Loucy (cell line): ENCODE data around the gene GIMAP5.

Experiments
- H2AFZ ChIP-seq: fragments of 200-600 bp; sonication (generic); 2 replicates; pipeline ENCODE4 v1.6.0; 2016; ENCODE audit warnings: antibody characterized with exemption, mild to moderate bottlenecking, low read length, moderate library complexity
- H3F3A ChIP-seq: fragments of 200-600 bp; 2 replicates; pipeline ENCODE4 v1.6.0; 2016; ENCODE audit warnings: antibody characterized with exemption, low read depth, mild to moderate bottlenecking
- H3K27me3 ChIP-seq: fragments of 200-600 bp; sonication (generic); 2 replicates; pipeline ENCODE4 v1.6.1; 2014; ENCODE audit warnings: low read length, mild to moderate bottlenecking; ENCODE audit not compliant: insufficient read depth, poor library complexity, severe bottlenecking
- H3K36me3 ChIP-seq: fragments of 200-600 bp; sonication (generic); 2 replicates; pipeline ENCODE4 v1.6.1; 2016; ENCODE audit warnings: low read length; ENCODE audit not compliant: insufficient read depth
- H3K4me1 ChIP-seq: fragments of 200-600 bp; sonication (generic); 2 replicates; pipeline ENCODE4 v1.5.1; 2014; ENCODE audit warnings: low read length, mild to moderate bottlenecking; ENCODE audit not compliant: insufficient read depth, poor library complexity, severe bottlenecking
- H3K4me2 ChIP-seq: fragments of 200-600 bp; sonication (generic); 2 replicates; pipeline ENCODE4 v1.6.0; 2014; ENCODE audit warnings: antibody characterized with exemption, low read length, low read depth, mild to moderate bottlenecking; ENCODE audit not compliant: poor library complexity, severe bottlenecking
- H3K4me3 ChIP-seq: fragments of 200-600 bp; sonication (generic); 2 replicates; pipeline ENCODE4 v1.5.1; 2014; ENCODE audit warnings: low read length, mild to moderate bottlenecking, mixed read lengths; ENCODE audit not compliant: poor library complexity, severe bottlenecking
- H3K79me2 ChIP-seq: fragments of 200-600 bp; sonication (generic); 2 replicates; pipeline ENCODE4 v1.6.1; 2014; ENCODE audit warnings: low read length; ENCODE audit not compliant: insufficient read depth
- H3K9ac ChIP-seq: fragments of 200-600 bp; sonication (generic); 2 replicates; pipeline ENCODE4 v1.6.0; 2014; ENCODE audit warnings: mild to moderate bottlenecking, low read depth, low read length, moderate library complexity; ENCODE audit not compliant: poor library complexity, severe bottlenecking
- H3K9me2 ChIP-seq: fragments of 200-600 bp; sonication (generic); replicated peaks from 2 replicates; pipeline ENCODE4 v1.6.1; 2016; ENCODE audit warnings: low read depth, low read length, mixed read lengths
- H3K9me3 ChIP-seq: fragments of 200-600 bp; sonication (generic); 2 replicates; pipeline ENCODE4 v1.6.1; 2014; ENCODE audit warnings: mild to moderate bottlenecking, antibody characterized with exemption, low read length, low read depth; ENCODE audit not compliant: insufficient read depth
- H4K20me1 ChIP-seq: fragments of 200-600 bp; sonication (generic); 2 replicates; pipeline ENCODE4 v1.6.0; 2014; ENCODE audit warnings: antibody characterized with exemption, low read length, mild to moderate bottlenecking; ENCODE audit not compliant: insufficient read depth, poor library complexity, severe bottlenecking
- EZH2phosphoT487 ChIP-seq: fragments of 200-600 bp; IDR thresholded peaks from 2 replicates; pipeline ENCODE4 v1.6.1; 2018; ENCODE audit warnings: antibody characterized with exemption, mild to moderate bottlenecking, moderate library complexity, borderline replicate concordance
- TF ChIP-seq, protein P1 (sequence below): fragments of 200-600 bp; sonication (generic); conservative IDR thresholded peaks from 2 replicates; pipeline ENCODE4 v1.5.1; 2014; ENCODE audit warnings: mild to moderate bottlenecking, antibody characterized with exemption, low read length

Gene GIMAP5

DNA sequence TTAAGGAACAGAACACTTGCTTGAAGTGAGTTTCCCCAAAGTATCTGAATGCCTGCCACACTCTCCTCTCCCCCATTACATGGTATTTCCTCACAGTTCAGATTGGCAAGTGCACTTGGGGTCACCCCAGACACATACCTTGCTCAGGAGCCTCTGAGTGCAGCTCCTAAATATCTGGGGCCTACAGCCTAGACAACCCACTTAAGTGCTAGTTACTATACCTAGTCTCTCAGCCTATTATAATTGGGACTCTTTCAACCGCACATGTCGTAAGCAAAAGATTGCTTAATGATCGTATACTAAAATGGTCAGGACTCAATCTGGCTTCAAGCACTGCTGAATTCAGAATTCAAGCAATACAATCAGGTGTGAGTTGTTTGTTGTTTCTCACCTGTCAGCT lies 43.1 kb downstream of the GIMAP5 start:
- Histone ChIP-seq H3K79me2 (no peaks in the 10 kb centered on the region), H3K4me2 (no peak overlapping the region), H3F3A (no peaks in the 10 kb centered on the region), H3K36me3 (no peaks in the 10 kb centered on the region), H4K20me1 (no peaks in the 10 kb centered on the region), H2AFZ (no peak overlapping the region), H3K4me1 (peaks cover 9% of the 10 kb centered on the region), H3K9ac (no peak overlapping the region), H3K9me3 (no peaks in the 10 kb centered on the region), H3K9me2 (no peaks in the 10 kb centered on the region), H3K4me3 (no peak overlapping the region), H3K27me3 (no peaks in the 10 kb centered on the region)
- no peak for TF ChIP-seq EZH2phosphoT487
- TF ChIP-seq, protein P1, sequence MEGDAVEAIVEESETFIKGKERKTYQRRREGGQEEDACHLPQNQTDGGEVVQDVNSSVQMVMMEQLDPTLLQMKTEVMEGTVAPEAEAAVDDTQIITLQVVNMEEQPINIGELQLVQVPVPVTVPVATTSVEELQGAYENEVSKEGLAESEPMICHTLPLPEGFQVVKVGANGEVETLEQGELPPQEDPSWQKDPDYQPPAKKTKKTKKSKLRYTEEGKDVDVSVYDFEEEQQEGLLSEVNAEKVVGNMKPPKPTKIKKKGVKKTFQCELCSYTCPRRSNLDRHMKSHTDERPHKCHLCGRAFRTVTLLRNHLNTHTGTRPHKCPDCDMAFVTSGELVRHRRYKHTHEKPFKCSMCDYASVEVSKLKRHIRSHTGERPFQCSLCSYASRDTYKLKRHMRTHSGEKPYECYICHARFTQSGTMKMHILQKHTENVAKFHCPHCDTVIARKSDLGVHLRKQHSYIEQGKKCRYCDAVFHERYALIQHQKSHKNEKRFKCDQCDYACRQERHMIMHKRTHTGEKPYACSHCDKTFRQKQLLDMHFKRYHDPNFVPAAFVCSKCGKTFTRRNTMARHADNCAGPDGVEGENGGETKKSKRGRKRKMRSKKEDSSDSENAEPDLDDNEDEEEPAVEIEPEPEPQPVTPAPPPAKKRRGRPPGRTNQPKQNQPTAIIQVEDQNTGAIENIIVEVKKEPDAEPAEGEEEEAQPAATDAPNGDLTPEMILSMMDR, result no peak

DNA sequence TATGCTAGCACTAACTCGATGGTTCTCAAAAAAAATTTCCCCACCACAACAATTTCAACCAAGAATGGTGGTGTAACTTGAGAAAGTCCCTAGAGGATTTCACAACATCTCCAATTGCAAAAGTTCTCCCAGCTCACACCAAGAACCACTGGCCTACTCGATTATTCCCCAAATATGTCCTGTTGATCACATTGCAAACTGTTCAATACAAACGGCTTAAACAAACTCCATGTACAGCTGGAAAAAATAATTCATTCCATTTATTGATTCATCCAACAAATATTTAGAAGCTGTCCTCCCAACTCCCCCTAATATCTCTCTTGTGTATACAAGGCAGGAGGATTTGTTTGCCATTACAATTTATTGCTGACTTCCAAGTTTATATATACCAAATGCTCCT lies 43.9 kb downstream of the GIMAP5 start:
- no peaks in the 10 kb centered on the region for H3K36me3 ChIP-seq
- no peak overlapping the region for H3K4me3 ChIP-seq
- no peaks in the 10 kb centered on the region for H3K9me2 ChIP-seq
- no peaks in the 10 kb centered on the region for H3K9me3 ChIP-seq
- H3K79me2 ChIP-seq, result no peaks in the 10 kb centered on the region
- H3K4me2 ChIP-seq, result no peak overlapping the region
- no peaks in the 10 kb centered on the region for H4K20me1 ChIP-seq
- H3F3A ChIP-seq, result no peaks in the 10 kb centered on the region
- H3K9ac ChIP-seq, result no peak overlapping the region
- peaks cover 9% of the 10 kb centered on the region for H3K4me1 ChIP-seq
- H3K27me3 ChIP-seq, result no peaks in the 10 kb centered on the region
- H2AFZ ChIP-seq, result no peak overlapping the region
- TF ChIP-seq, protein P1, result no peak
- no peak for TF ChIP-seq EZH2phosphoT487

DNA sequence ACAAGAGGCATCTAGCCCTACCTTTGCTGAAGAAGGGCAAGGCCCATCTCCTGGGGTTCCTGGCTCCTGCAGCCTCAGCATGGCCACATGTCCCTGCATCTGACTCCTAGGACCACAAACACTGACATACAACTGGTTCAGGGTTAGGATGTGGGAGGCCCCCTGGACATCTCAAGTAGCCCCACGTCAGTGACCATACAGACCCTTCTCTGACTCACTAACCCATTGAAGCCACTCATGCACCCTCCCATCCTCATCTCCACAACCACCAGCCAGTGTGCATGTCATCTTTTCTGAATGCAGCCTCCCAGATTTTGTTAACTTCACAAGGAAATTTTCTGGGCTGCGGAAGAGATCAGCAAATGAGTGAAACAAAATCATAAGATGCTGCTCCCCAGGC lies 44.7 kb downstream of the GIMAP5 start:
- no peak overlapping the region for H3K9ac ChIP-seq
- H4K20me1 ChIP-seq, result no peaks in the 10 kb centered on the region
- H3K4me3 ChIP-seq, result no peak overlapping the region
- H3K4me1 ChIP-seq, result peaks cover 9% of the 10 kb centered on the region
- no peaks in the 10 kb centered on the region for H3K36me3 ChIP-seq
- no peaks in the 10 kb centered on the region for H3K79me2 ChIP-seq
- no peaks in the 10 kb centered on the region for H3F3A ChIP-seq
- H3K9me3 ChIP-seq, result no peaks in the 10 kb centered on the region
- H3K4me2 ChIP-seq, result no peak overlapping the region
- no peaks in the 10 kb centered on the region for H3K9me2 ChIP-seq
- TF ChIP-seq, protein P1, result no peak
- TF ChIP-seq EZH2phosphoT487, result no peak
- H3K27me3 ChIP-seq, result no peaks in the 10 kb centered on the region
- no peak overlapping the region for H2AFZ ChIP-seq
